GM21528 (cell line): ENCODE data around the gene CEACAM4.
A peak's percentile ranks its signal among the peaks of the same experiment; 100 is the strongest.

Experiments used
- ATAC-seq: cut with Tn5 transposase; IDR thresholded peaks from one replicate; pipeline ENCODE4 v1.9.1; 2021; ENCODE audit warnings: mild to moderate bottlenecking, moderate library complexity; ENCODE audit not compliant: unreplicated experiment, low FRiP score

Gene CEACAM4

DNA sequence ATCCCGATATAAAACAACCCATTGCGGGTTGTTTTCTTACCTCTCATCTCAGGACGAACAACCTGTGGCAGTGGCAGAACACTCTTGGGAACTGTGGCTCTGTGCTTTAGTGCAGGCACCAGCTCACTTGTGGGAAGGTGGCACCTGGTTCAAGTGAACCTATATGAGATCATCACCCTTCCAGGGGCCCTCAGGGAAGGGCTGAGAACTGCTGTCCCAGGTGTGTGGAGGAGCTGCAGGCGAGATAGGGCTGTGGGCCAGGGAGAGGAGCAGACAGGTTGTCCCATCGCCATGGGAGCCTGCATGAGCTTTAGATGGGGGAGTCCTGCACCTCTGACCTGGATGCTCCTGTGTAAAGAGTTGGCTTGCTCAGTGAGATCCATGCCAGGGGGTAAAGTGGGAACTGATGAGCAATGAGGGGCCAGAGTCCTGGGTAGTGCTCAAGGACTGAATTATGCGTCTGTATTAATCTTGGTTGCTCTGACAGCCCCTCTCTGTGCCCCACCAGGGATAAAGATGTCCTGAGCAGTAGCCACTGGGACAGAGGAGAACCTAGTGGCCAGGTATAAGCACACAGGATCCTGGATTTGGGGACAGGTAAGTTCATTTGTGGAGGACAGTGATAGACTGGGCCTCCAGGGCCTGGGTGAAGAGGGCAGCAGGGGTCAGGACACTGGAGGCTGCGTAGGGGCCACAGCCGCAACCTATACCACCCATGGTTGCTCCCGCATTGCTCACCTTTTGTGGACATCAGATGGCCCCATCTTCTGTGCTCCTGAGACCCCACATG is 8.7 kb downstream of the CEACAM4 start:
- no peak for ATAC-seq

DNA sequence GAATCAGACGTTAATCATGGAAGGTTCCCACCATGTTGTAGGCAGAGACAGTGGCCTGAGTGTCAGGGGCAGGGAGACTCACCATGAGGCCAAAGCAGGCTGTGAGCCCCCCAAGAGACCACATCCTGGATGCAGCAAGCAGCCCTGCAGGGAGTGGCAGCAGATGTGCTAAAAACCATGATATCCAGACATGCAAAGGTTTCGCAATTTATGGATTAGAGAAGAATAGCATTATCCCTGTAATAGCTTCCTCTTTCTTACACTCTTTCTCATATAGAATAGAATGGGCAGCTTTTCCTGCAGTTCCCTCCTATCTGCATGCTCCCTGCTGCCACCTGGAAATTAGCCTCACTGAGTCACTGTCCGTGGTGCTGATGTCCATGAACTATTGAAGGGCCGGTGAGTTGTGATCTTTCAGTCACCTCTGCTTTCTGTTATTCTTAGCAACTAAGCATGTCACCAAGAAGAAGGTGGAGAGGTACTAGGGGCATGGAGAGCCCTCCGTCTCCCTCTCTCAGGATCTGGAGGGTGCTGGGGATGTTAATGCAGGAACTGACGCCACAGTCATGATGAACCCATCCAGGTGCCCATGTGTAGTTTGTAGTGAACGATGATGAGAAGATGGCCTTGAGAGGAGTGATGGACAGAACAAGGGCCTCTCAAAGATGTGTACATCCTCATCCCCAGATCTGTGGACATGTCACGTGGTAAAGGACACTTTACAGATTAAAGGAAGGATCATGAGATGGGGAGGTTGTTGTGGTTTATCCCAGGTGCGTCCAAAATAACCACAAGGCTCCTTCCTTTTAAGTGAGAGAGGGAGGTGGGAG is 9.9 kb downstream of the CEACAM4 start:
- no peak for ATAC-seq

DNA sequence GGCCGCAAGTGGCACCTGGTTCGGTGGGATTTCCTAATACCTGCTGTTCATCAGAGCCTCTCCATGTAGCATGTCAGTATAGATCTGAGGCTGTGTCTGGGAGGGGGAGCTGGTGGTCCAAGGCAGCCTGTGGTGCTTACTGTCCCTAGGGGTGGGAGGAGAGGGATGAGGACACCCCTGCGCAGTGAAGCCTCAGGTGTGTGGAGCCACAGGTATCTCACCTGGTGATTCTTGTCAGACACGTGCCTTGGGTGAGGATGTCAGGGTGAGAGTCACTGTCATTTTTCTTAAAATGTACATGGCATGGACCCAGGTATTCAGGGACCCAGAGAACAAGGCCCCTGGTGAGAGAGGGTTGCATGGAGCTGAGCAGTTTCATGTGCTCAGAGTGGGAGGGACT is 11.7 kb downstream of the CEACAM4 start:
- no peak for ATAC-seq

- ATAC-seq: no peak
Measured at GRCh38 chr19:41612483-41612882, 14.4 kb downstream of the CEACAM4 start.

DNA sequence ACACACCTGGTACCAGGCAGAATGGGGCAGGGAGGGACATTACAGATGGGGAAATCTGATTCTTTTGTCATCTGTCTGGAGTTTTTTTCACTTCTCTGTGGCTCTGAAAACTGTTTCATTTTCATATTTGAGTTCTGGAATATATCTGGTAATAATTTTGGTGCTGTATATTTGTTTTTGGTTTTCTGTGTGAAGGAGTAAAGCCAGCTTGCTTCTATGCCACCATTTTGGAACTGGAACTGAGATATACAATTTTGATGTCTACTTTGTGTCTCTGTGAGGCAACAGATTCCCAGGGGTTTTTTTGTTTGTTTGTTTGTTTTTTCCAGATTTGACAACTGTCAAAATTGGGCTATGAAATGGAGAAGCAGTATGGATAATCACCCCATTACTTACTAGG is 16.1 kb downstream of the CEACAM4 start:
- no peak for ATAC-seq

DNA sequence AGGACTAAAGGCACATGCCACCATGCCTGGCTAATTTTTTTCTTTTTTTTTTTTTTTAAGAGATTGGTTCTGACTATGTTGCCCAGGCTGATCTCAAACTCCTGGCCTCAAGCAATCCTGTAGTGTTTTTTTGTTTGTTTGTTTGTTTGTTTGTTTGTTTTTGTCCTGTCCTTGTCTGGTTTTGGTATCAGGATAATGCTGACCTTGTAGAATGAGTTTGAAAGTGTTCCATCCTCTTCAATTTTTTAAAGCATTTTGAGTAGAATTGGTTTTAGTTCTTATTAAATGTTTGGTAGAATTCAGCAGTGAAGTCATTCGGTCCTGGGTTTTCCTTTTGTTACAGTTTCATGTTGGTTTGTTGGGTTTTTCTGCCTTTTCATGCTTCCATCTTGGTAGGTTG is 19.2 kb downstream of the CEACAM4 start:
- no peak for ATAC-seq

DNA sequence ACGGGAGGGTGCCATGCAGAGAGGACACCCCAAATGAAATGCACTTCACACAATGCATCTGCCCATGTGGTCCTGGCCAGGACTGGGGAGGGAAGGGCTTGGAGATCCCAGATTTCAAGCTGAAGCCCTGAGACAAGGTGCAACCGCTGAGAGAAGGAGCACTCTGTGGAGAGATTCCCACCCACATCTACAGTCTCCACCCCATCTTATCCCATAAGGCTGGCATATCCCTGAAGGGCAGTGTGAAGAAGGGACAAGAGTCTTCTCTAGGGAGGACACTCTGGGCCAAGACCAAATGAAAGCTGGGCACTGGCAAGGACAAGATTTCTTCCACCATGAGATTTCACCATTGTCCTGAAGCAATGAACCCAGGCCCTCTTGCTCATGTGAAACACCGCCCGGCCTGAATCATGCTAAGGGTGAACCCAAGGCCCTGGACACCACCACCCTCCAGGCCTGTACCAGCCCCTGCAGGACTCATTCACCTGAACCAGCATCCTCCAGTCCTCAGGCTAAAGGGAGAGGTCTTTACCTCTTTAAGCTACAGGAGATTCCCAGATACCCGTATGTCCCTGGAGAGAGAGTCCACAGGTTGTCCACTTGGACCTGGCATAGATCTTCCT is 20.5 kb downstream of the CEACAM4 start:
- no peak for ATAC-seq

DNA sequence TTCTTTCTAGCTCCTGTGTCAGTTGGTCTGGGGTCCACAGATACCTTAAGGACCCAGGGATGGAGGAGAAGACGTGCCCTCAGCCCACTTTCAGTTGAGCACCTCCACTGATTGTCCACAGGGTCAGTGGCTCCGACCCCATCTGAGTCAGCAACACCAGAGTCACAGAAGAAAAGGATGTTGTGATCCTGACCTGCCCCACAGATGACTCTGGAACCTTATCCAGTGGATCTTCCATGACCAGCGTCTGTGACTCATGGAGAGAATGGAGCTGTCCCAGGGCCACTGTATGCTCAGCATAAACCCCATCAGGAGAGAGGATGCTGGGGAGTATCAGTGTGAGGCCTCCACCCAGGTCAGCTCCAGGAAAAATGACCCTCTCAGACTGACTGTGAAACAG is 22.0 kb downstream of the CEACAM4 start:
- no peak for ATAC-seq

DNA sequence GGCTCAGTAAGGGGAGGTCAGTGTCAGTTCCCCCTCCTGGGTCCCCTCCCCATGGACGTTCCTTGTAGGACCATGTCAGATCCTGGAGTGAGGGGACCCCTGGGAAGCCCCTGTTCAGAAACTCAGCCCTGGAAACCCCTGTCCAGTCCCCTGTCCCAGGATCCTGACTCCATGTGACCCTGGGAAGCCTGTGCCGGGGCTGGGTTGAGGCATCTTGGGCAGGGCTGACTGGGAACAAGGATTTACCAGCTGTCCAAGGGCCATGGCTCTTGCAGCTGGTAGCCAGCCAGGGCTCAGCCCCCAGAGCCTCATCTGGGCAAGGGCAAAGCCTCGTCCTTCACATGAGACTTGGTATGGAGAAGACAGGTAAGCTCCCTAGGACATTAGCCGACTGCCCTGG is 25.1 kb downstream of the CEACAM4 start:
- no peak for ATAC-seq

GRCh38 chr19:41599175-41599966 is 27.5 kb downstream of the CEACAM4 start:
- ATAC-seq: no peak

GRCh38 chr19:41597600-41598041 is 29.3 kb downstream of the CEACAM4 start:
- ATAC-seq: no peak

- ATAC-seq: no peak
Measured at GRCh38 chr19:41595890-41596280, 31.0 kb downstream of the CEACAM4 start.

DNA sequence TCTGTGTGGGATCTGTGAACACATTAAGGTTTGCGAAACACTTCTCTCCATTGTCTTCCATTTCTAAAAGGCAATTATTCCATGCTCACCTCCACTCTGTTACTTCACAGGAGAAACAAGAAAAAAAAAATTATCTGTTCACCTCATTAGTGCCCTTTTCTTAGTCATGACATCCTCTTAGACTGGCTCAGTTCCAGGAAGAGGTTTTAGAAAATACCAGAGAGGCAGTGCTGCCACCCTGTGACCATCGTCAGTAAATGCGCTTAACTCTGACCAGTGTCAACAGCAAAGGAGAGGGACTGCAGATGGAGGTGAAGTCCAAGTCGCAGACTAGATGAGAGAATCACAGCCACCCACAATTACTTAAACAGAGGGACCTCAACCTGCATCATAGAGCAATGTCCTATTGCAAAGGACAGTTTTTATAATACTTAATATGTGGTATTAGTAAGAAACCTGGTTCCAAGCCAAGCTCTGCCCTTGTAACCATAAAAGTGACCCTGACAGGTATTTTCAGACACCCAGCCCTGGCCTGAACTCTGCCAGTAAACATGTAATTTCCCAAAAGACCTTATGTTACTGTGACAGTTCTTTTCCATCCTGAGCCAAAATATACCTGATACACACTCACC is 31.5 kb downstream of the CEACAM4 start:
- ATAC-seq: peak; percentile 67

DNA sequence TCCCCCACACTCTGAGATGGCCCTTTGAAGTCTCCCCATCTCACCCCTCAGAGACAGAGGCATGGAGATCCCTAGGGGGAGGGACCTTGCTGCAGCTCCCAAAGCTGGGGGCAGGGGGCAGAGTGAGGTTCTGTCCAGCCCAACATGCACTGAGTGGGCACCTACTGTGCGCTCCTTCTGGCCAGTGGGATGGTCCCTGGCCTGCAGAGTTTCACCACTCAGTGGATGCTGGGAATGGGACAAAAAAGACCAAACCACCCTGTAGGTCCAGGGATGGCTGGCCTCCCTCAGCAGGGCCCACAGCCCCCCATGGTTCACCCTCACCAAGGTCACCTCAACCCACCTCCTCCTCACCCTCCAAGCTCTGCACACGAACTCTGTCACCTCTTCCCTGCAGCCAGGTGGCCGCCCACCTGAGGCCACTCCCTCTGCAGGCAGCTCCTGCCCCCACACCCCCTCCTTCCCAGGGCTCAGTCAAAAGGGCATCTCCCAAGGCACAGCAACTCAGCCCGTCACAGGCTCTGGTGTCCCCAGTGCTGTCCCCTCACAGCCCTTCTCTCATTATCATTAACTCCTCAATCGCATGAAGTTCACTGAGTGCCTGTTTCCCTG is 34.8 kb downstream of the CEACAM4 start:
- ATAC-seq: no peak

DNA sequence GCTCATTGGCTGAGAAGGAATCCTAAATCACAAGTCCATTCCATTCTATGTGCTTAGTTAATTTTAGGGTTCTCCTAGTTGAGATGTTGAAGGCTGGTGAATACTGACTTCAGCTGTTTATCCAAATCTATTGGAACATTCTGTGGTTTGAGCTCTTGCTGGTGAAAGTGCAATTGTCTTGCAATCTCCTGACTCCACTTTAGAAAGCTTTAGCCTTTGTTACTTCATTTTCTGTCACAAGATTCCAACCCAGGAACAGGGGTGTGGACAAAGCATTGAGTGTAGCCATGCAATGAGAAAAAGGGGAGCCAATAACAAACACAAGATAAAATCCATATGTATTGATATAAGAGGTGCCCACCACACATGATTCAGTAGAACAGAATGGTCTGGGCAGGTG is 35.9 kb downstream of the CEACAM4 start:
- no peak for ATAC-seq

DNA sequence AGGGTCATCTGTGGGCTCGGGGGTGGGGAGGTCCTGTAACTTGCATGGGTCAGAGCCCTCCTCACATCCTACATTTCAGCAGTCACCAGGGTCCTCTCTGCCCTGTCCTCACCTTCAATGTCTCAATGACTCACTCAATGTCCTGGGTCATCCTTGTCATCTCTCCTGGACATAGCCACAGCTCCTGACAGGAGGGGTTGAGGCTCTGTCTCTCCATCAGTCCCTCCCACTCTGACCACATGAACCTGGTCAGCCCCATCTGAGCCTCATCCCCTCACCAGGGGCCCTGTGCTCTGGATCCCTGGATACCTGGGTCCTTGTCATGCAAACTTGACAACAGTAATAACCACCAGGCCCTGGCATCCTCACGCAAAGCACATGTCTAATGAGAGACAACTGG is 37.5 kb downstream of the CEACAM4 start:
- ATAC-seq: no peak

DNA sequence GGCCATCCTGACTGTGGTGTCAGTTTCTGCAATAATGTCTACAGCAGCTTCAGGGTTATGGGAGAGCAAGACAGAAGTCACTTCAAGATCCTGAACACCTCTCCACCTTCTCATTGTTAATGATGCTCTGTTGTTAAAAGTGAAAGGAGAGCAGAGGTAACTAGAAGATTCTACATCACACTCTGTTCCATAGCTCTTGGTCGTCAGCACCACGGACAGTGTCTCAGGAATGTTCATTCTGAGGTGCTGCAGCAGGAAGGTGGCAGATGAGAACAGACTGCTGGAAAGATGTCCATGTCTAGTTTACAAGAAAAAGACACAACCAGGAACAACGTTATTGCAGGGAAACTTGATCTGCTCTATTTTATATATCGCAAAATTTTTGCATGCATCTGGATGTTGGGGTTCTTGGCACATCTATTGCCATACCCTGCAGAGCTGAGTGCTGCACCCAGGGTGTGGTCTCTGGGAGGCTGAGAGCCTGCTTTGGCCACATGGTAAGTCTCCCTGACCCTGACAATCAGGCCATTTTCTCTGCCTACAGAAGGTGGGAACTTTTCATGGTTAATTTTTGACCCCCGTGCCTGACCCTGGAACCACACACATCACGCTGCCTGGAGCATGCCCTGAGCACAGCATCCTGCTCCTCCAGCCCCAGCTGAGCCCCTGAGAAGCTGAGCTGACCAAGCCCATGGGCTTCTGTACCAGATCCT is 38.2 kb downstream of the CEACAM4 start:
- no peak for ATAC-seq

DNA sequence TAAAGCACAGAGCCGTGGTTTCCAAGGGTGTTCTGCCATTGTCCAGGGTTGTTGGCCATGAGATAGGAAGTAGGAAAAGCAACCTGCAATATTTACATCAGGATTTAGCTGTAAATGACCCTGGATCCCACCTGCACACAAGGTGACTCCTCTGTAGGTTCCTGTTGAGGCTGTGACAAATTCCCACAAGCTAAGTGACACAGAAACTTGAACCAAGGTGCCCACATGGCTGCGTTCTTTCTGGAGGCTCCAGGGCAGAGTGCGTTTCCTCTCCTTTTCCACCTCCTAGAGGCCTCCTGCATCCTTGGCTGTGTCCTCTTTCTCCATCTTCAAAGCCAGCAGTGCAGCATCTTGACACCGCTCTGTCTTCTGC is 39.0 kb downstream of the CEACAM4 start:
- no peak for ATAC-seq
